ENCODE data around the gene PRKAG2. TPM values are rescaled to one million over a fixed set of nuclear protein-coding genes. Genes with fewer than 3 reads are reported as not detected.

Gene PRKAG2
- total and polyA plus RNA-seq, 2 experiments from 2014 or later = 9.1 to 14.9 TPM

GRCh38 chr7:151675196-151675920 lies 201.6 kb downstream of the PRKAG2 start:
- ATAC-seq = no peak
- no peaks in the 10 kb centered on the region for H3F3A ChIP-seq (replicated peaks; ENCODE audit: low read depth)
- no peaks in the 10 kb centered on the region for H3K79me2 ChIP-seq (replicated peaks; ENCODE audit: insufficient read depth)
- no peak for DNase-seq (ENCODE audit: low spot score)
- H3K27ac ChIP-seq (ENCODE audit: low read depth) = no peak overlapping the region
- H3K27ac Mint-ChIP-seq = no peak overlapping the region
- H3K27me3 Mint-ChIP-seq (ENCODE audit: insufficient read depth, low read depth, poor library complexity) = peaks cover 6% of the 10 kb centered on the region
- H4K20me1 ChIP-seq (replicated peaks; ENCODE audit: insufficient read depth) = no peaks in the 10 kb centered on the region
- no peaks in the 10 kb centered on the region; the same call in 2 of the 3 replicates for H3K9me3 Mint-ChIP-seq
- H3K4me2 ChIP-seq = no peak overlapping the region
- H3K36me3 ChIP-seq (ENCODE audit: insufficient read depth) = no peaks in the 10 kb centered on the region
- no peak overlapping the region for H3K4me3 Mint-ChIP-seq
- H3K36me3 Mint-ChIP-seq (ENCODE audit: low read depth) = no peaks in the 10 kb centered on the region; the same call in 2 of the 3 replicates
- H3K4me1 ChIP-seq (ENCODE audit: insufficient read depth) = no peaks in the 10 kb centered on the region; the same call in 1 of the 2 replicates
- no peak overlapping the region for H2AFZ ChIP-seq
- H3K9me2 ChIP-seq (ENCODE audit: insufficient read depth) = no peaks in the 10 kb centered on the region
- H3K4me1 Mint-ChIP-seq = peaks cover 22% of the 10 kb centered on the region
- H3K4me3 ChIP-seq = no peak overlapping the region
- H3K27me3 ChIP-seq (ENCODE audit: insufficient read depth) = no peaks in the 10 kb centered on the region
- TF ChIP-seq ETS1 (IDR thresholded peaks at IDR 0.05) = no peak
- no peak for TF ChIP-seq CREB1 (CRISPR knock-in tag; IDR thresholded peaks at IDR 0.05; ENCODE audit: low read depth)
- TF ChIP-seq CTCF (conservative IDR thresholded peaks at IDR 0.05; ENCODE audit: low read depth in 2 of 2) = no peak
- TF ChIP-seq ZNF114 (CRISPR knock-in tag; IDR thresholded peaks at IDR 0.05) = no peak
- no peak for TF ChIP-seq STAT1 (IDR thresholded peaks at IDR 0.05; ENCODE audit: unreplicated experiment)
- no peak for TF ChIP-seq EZH2 (IDR thresholded peaks at IDR 0.05; ENCODE audit: low read depth, unreplicated experiment)
- TF ChIP-seq EZH2phosphoT487 (IDR thresholded peaks at IDR 0.05; ENCODE audit: unreplicated experiment) = no peak
- no peak for TF ChIP-seq ZNF462 (CRISPR knock-in tag; IDR thresholded peaks at IDR 0.05)
- TF ChIP-seq NANOG (IDR thresholded peaks at IDR 0.05; ENCODE audit: borderline replicate concordance) = no peak
- no peak for TF ChIP-seq ZNF331 (CRISPR knock-in tag; IDR thresholded peaks at IDR 0.05; ENCODE audit: low read depth)
- TF ChIP-seq REST (IDR thresholded peaks at IDR 0.05; ENCODE audit: unreplicated experiment) = no peak
